HepG2 (cell line): ENCODE results near the gene LRRC8E. TPM values are rescaled to one million over a fixed set of nuclear protein-coding genes. Genes with fewer than 3 reads are reported as not detected.

Experiments
- AGO1 ChIP-seq: fragments of 200-400 bp; formaldehyde crosslinking; IDR thresholded peaks from 2 replicates; pipeline ENCODE4 v1.6.1; 2017; ENCODE audit warnings: mild to moderate bottlenecking, low read depth, low read length, moderate library complexity; ENCODE audit not compliant: poor library complexity, severe bottlenecking
- BRD4 ChIP-seq: sonication (generic); formaldehyde crosslinking; IDR thresholded peaks from 2 replicates; pipeline ENCODE4 v1.4.0; 2020; ENCODE audit warnings: missing genetic modification reagents
- KLF13 ChIP-seq: sonication (generic); formaldehyde crosslinking; IDR thresholded peaks from 2 replicates; pipeline ENCODE4 v1.4.0; 2020; ENCODE audit warnings: mild to moderate bottlenecking, missing genetic modification reagents
- PAWR ChIP-seq: sonication (generic); formaldehyde crosslinking; IDR thresholded peaks from 2 replicates; pipeline ENCODE4 v1.4.0; 2020; ENCODE audit warnings: missing genetic modification reagents, mild to moderate bottlenecking, borderline replicate concordance
- POLR2G ChIP-seq: fragments of 200-400 bp; formaldehyde crosslinking; IDR thresholded peaks from 2 replicates; pipeline ENCODE4 v1.6.1; 2018; ENCODE audit warnings: mild to moderate bottlenecking, low read depth, low read length, moderate library complexity
- SMARCC2 ChIP-seq: fragments of 450-650 bp; IDR thresholded peaks from 2 replicates; pipeline ENCODE4 v1.6.1; 2017; ENCODE audit warnings: antibody characterized with exemption, mild to moderate bottlenecking
- SP4 ChIP-seq: sonication (generic); formaldehyde crosslinking; IDR thresholded peaks from 2 replicates; pipeline ENCODE4 v1.8.1; 2023; ENCODE audit warnings: mild to moderate bottlenecking, missing genetic modification reagents
- SPEN ChIP-seq: sonication (generic); formaldehyde crosslinking; IDR thresholded peaks from 2 replicates; pipeline ENCODE4 v1.5.1; 2020; ENCODE audit warnings: low read depth, mild to moderate bottlenecking, missing genetic modification reagents
- ZEB1 ChIP-seq: IDR thresholded peaks from 2 replicates; pipeline ENCODE4 v1.6.1; 2012; ENCODE audit warnings: mild to moderate bottlenecking, low read depth, inconsistent platforms; ENCODE audit not compliant: insufficient replicate concordance
- ZNF574 ChIP-seq: sonication (generic); formaldehyde crosslinking; IDR thresholded peaks from 2 replicates; pipeline ENCODE4 v1.4.0; 2020; ENCODE audit warnings: missing genetic modification reagents
- ZNF646 ChIP-seq: sonication (generic); formaldehyde crosslinking; IDR thresholded peaks from 2 replicates; pipeline ENCODE4 v1.9.0; 2021; ENCODE audit warnings: mild to moderate bottlenecking, missing genetic modification reagents
- ZNF878 ChIP-seq: sonication (generic); formaldehyde crosslinking; IDR thresholded peaks from 2 replicates; pipeline ENCODE4 v1.8.1; 2023; ENCODE audit warnings: mild to moderate bottlenecking, missing genetic modification reagents, moderate library complexity
- ZNF883 ChIP-seq: sonication (generic); formaldehyde crosslinking; IDR thresholded peaks from 2 replicates; pipeline ENCODE4 v1.5.1; 2020; ENCODE audit warnings: mild to moderate bottlenecking, missing genetic modification reagents; ENCODE audit errors: not compliant biosample characterization
- polyA plus RNA-seq, 8 experiments: library from polyadenylated mRNA; depleted of rRNA in 3 of 8; stranded (reverse) in 7 of 8; unstranded in 1 of 8; fragments of >200 nt; fragmentation: Illumina TruSeq in 4 of 8; extraction: Trizol in 4 of 8; gene quantifications; 2 replicates each; pipeline versions ENCODE4 v1.2.1 to v1.2.3, GENCODE V29; 2011 to 2016; ENCODE audit warnings: low read depth in 4 of 8, missing spikeins in 1 of 8, mixed read lengths in 1 of 8; ENCODE audit not compliant: insufficient read depth in 1 of 8
- total RNA-seq, 5 experiments: library from RNA; depleted of rRNA; stranded (reverse); fragments of >200 nt; fragmentation: Illumina TruSeq; extraction: Trizol; gene quantifications; 2 replicates each; pipeline ENCODE4 v1.2.3, GENCODE V29; 2016; ENCODE audit warnings: low read depth in 1 of 5
- TF ChIP-seq, protein P1 (sequence below), 2 experiments: fragments of 450-650 bp in 1 of 2; sonication (generic) in 1 of 2; formaldehyde crosslinking; IDR thresholded peaks; 2 replicates each; pipeline versions ENCODE4 v1.5.0 to v1.8.0; 2020 to 2022; ENCODE audit warnings: mild to moderate bottlenecking in 1 of 2, missing genetic modification reagents in 1 of 2

LRRC8E gene
- total and polyA plus RNA-seq, 2 of the 13 experiments (the other 11 are each of a cell fraction or from before 2014, with no cell fraction given), result 8.0 to 10.3 TPM

DNA sequence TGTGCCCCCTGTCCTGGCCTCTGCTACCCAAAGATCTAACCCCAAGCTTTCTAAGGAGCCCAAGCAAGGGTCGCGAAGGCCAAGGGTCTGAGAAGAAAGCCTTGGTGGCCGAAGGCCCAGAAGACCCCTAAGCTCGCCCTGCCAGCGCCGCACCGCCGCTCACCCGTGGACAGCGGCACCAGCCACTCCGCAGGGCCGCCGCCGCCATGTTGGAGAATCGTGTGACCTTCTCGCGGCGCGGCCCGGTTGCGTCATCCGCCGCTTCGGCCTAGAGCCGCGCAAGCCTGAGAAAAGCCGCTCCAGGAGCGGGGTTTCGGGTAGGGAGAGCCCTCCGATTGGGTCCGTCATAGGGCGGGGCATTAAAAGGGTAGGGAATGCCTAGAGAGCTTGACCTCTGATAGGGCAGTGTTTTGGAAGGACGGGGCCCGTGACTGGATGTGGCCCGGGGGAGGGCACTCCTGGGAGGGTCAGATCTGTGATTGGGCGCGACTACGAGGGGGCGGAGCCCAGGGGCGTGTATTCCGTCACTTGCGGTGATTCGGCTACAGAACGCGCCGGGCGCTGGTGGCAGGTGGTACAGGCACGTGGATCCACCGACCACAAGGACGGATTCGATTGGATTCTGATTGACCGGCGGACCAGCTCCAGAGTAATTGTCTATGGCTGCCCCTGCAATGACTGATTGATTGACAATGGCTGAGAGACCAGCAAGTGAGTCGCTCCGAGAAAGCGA lies 55.3 kb downstream of the LRRC8E start, which contains the start of gene TIMM44 (continued):
- TF ChIP-seq ZNF646 (CRISPR knock-in tag), result no peak
- no peak for TF ChIP-seq ZEB1
- TF ChIP-seq SPEN (CRISPR knock-in tag), result peak; percentile 90; the same call in 1 of the 2 replicates
- no peak for TF ChIP-seq PAWR (CRISPR knock-in tag)
- no peak for TF ChIP-seq KLF13 (CRISPR knock-in tag)
- TF ChIP-seq, protein P1, sequence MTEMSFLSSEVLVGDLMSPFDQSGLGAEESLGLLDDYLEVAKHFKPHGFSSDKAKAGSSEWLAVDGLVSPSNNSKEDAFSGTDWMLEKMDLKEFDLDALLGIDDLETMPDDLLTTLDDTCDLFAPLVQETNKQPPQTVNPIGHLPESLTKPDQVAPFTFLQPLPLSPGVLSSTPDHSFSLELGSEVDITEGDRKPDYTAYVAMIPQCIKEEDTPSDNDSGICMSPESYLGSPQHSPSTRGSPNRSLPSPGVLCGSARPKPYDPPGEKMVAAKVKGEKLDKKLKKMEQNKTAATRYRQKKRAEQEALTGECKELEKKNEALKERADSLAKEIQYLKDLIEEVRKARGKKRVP (CRISPR knock-in tag; IDR thresholded peaks at IDR 0.05), result peak; percentile 76 to 99; a peak in 3 of 4 replicates
- TF ChIP-seq AGO1, result no peak
- TF ChIP-seq BRD4 (CRISPR knock-in tag), result peak; percentile 89
- no peak for TF ChIP-seq SMARCC2
- TF ChIP-seq POLR2G, result peak; percentile 97
- TF ChIP-seq ZNF574 (CRISPR knock-in tag), result peak; percentile 72
- TF ChIP-seq ZNF878 (CRISPR knock-in tag), result peak; percentile 80; the same call in 1 of the 2 replicates
- peak; percentile 97 for TF ChIP-seq SP4 (CRISPR knock-in tag)
- TF ChIP-seq ZNF883, result peak; percentile 62
